Measurements from ENCODE around the gene TRPC4.
A peak's percentile ranks its signal among the peaks of the same experiment; 100 is the strongest.

TRPC4 gene

GRCh38 chr13:37618554-37618953 is 251.0 kb downstream of the TRPC4 start:
- no peak for TF ChIP-seq CTCF (conservative IDR thresholded peaks at IDR 0.05; ENCODE audit: low read depth, low read length)
- DNase-seq (ENCODE audit: low read depth), result peak; percentile 89

GRCh38 chr13:37617173-37617572 is 252.4 kb downstream of the TRPC4 start:
- H3K4me3 ChIP-seq (ENCODE audit: low read depth, low read length), result no peak overlapping the region
- no peak for TF ChIP-seq CTCF (conservative IDR thresholded peaks at IDR 0.05; ENCODE audit: low read depth, low read length)
- peak; percentile 90 for DNase-seq (ENCODE audit: low read depth)

More at GRCh38 chr13:37618554-37618953, 251.0 kb downstream of the TRPC4 start:
- H3K4me3 ChIP-seq (ENCODE audit: low read depth, low read length), result no peak overlapping the region

- H3K4me3 ChIP-seq (ENCODE audit: low read depth, low read length), result no peak overlapping the region
- DNase-seq (ENCODE audit: low read depth), result peak; percentile 62
- peak; percentile 30 for TF ChIP-seq CTCF (conservative IDR thresholded peaks at IDR 0.05; ENCODE audit: low read depth, low read length)
Measured at GRCh38 chr13:37616131-37616530, 253.4 kb downstream of the TRPC4 start.

- no peak for DNase-seq (ENCODE audit: low read depth)
- no peak for TF ChIP-seq CTCF (conservative IDR thresholded peaks at IDR 0.05; ENCODE audit: low read depth, low read length)
- H3K4me3 ChIP-seq (ENCODE audit: low read depth, low read length), result no peak overlapping the region
Measured at GRCh38 chr13:37615276-37615675, 254.3 kb downstream of the TRPC4 start.

GRCh38 chr13:37613638-37614037 is 255.9 kb downstream of the TRPC4 start:
- no peak for TF ChIP-seq CTCF (conservative IDR thresholded peaks at IDR 0.05; ENCODE audit: low read depth, low read length)
- no peak for DNase-seq (ENCODE audit: low read depth)
- H3K4me3 ChIP-seq (ENCODE audit: low read depth, low read length), result no peak overlapping the region

- H3K4me3 ChIP-seq (ENCODE audit: low read depth, low read length), result no peak overlapping the region
- DNase-seq (ENCODE audit: low read depth), result no peak
- TF ChIP-seq CTCF (conservative IDR thresholded peaks at IDR 0.05; ENCODE audit: low read depth, low read length), result no peak
Measured at GRCh38 chr13:37613236-37613635, 256.3 kb downstream of the TRPC4 start.

GRCh38 chr13:37608750-37609339 is 260.7 kb downstream of the TRPC4 start:
- no peak overlapping the region for H3K4me3 ChIP-seq (ENCODE audit: low read depth, low read length)
- TF ChIP-seq CTCF (conservative IDR thresholded peaks at IDR 0.05; ENCODE audit: low read depth, low read length), result peak; percentile 57
- peak; percentile 44 for DNase-seq (ENCODE audit: low read depth)
